AG04450 (cell line): Measurements from ENCODE around the gene KLK6. TPM values are rescaled to one million over a fixed set of nuclear protein-coding genes. Genes with fewer than 3 reads are reported as not detected.

Experiments
- CTCF ChIA-PET: fragments of 300-600, 350-600 bp; formaldehyde crosslinking; extraction: SDS; loops from one replicate; lab custom pipeline; 2022; ENCODE audit warnings: antibody characterized with exemption, inconsistent platforms; lab: Charles Lee
- POLR2A ChIA-PET: fragments of 350-600 bp; formaldehyde crosslinking; extraction: SDS; loops from one replicate; lab custom pipeline; 2021; ENCODE audit warnings: antibody characterized with exemption, inconsistent platforms; lab: Yijun Ruan, JAX
- DNase-seq: peaks from one replicate; pipeline ENCODE4 v3.0.0-alpha.2; 2011; ENCODE audit warnings: low read depth, low spot score
- H3K27ac ChIP-seq: one replicate; pipeline ENCODE4 v1.5.1; 2012; ENCODE audit warnings: low read depth, low read length, control low read depth
- H3K27me3 ChIP-seq: one replicate; pipeline ENCODE4 v1.6.0; 2012; ENCODE audit warnings: low read length; ENCODE audit not compliant: control insufficient read depth, insufficient read depth
- H3K4me3 ChIP-seq: 2 replicates; pipeline ENCODE4 v1.5.1; 2011; ENCODE audit warnings: mild to moderate bottlenecking, low read depth, low read length, control low read depth
- H3K9me3 ChIP-seq: 2 replicates; pipeline ENCODE4 v1.5.1; 2012; ENCODE audit warnings: low read length; ENCODE audit not compliant: control insufficient read depth, insufficient read depth
- CTCF ChIP-seq: IDR thresholded peaks from 2 replicates; pipeline ENCODE4 v1.5.1; 2011; ENCODE audit warnings: low read depth, low read length, control low read depth, inconsistent platforms
- polyA plus RNA-seq: library from polyadenylated mRNA; depleted of rRNA; stranded (reverse); fragments of >200 nt; gene quantifications from 2 replicates; pipeline ENCODE4 v1.2.3, GENCODE V29; 2011

Gene KLK6
- polyA plus RNA-seq, 1 experiment, result not detected

GRCh38 chr19:50968716-50969412, 527 bp downstream of the KLK6 start:
- ChIA-PET CTCF (no interaction called here), POLR2A (no interaction called here)
- no peak overlapping the region for H3K27ac ChIP-seq
- H3K27me3 ChIP-seq, result no peaks in the 10 kb centered on the region
- DNase-seq, result no peak
- TF ChIP-seq CTCF, result no peak
- H3K4me3 ChIP-seq, result no peak overlapping the region
- peaks cover 5% of the 10 kb centered on the region; the same call in 1 of the 2 replicates for H3K9me3 ChIP-seq

DNA sequence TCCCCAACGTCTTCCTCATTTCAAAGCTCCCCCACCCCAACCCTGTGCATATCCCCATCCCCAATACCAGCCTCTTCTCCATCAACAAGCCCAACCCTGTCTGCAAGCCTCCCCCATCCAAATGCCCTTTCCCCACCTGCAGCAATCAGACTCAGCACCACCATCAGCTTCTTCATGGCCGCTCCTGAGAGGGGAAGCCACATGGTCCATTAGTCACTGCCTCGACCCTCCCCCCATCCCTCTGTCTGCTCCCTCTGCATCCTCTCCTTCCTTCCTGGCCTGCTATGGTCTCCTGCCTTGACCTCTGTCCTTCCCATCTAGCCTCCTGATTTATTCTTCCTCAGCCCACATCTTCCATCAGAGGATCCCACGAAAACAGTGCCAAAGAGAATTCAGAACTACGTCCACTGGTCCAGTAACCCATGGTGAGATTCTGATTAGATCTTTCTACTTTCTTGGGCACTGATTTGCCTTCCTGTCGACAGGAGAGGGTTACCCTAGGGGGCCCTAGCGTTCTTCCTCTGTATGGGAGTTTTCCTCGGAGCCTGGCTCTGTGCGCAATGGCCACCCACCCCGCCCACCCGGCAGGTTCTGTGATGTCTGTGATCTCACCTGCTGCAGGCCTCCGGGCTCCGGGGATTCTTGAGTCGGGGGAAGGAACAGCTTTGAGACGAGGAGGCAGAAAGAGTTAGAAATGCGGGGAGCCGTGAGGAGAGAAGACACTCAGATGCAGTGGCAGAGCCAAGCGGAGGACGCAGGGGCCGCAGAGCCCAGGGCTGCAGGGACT, 1.3 kb downstream of the KLK6 start:
- H3K27me3 ChIP-seq, result no peaks in the 10 kb centered on the region
- ChIA-PET CTCF (no interaction called here), POLR2A (no interaction called here)
- no peak for TF ChIP-seq CTCF
- H3K9me3 ChIP-seq, result peaks cover 5% of the 10 kb centered on the region; the same call in 1 of the 2 replicates
- H3K4me3 ChIP-seq, result no peak overlapping the region
- no peak overlapping the region for H3K27ac ChIP-seq
- DNase-seq, result no peak

GRCh38 chr19:50964266-50964665, 5.1 kb downstream of the KLK6 start:
- no peak for TF ChIP-seq CTCF
- Histone ChIP-seq H3K27me3 (no peaks in the 10 kb centered on the region), H3K27ac (no peak overlapping the region), H3K4me3 (no peak overlapping the region), H3K9me3 (peaks cover 1% of the 10 kb centered on the region; the same call in 1 of the 2 replicates)
- POLR2A ChIA-PET, result no interaction called here
- DNase-seq, result no peak
- CTCF ChIA-PET, result no interaction called here

DNA sequence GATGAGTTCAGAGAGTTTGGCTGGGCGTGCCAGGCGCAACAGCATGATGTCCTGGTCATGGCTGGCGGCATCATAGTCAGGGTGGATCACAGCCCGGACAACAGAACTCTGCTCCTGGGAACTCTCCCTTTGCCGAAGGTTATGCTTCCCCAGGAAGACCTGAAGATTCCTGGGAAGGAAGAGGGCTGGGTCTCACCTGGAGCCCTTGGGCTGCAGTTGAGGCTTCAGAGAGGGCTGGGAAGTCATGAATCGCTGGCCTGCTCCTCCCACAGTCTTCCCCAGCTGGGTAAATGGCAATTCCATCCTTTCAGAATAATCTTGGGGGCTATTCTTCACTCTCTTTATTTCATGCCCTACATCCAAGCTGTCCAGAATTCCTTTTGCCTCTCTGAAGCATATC, 6.0 kb downstream of the KLK6 start:
- DNase-seq, result no peak
- POLR2A ChIA-PET, result no interaction called here
- peaks cover 4% of the 10 kb centered on the region for H3K9me3 ChIP-seq
- H3K27me3 ChIP-seq, result no peaks in the 10 kb centered on the region
- H3K27ac ChIP-seq, result no peak overlapping the region
- CTCF ChIA-PET, result no interaction called here
- no peak overlapping the region for H3K4me3 ChIP-seq
- TF ChIP-seq CTCF, result no peak

DNA sequence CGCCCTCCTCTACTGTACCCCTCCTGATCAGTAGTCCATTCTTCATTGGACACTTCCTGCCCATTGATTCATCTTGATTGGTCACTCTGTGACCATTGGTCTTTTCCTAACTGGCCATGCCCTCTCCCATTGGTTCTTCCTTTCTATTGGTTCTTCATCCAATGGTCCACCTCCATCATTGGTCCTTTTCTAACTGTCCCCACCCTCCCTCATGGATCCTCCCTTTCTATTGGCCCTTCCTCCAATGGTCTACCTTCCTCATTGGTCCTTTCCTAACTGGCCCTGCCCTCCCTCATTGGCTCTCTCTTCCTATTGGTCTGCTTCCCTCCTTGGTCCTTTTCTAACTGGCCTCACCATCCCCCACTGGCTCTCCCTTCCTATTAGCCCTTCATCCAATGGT, 7.1 kb downstream of the KLK6 start:
- TF ChIP-seq CTCF, result no peak
- ChIA-PET CTCF (interaction anchor here (0.5 kb wide), 1 partner anchor 408 kb away, joined by 4 read pairs; no protein-coding TSS in a partner anchor), POLR2A (no interaction called here)
- peaks cover 10% of the 10 kb centered on the region for H3K9me3 ChIP-seq
- no peak for DNase-seq
- H3K27ac ChIP-seq, result no peak overlapping the region
- H3K27me3 ChIP-seq, result no peaks in the 10 kb centered on the region
- no peak overlapping the region for H3K4me3 ChIP-seq
